MM.1S (cell line): ENCODE measurements around the gene SCMH1.

ENCODE experiments used
- EZH2 ChIP-seq: fragments of 300-600 bp; sonication (generic); optimal IDR thresholded peaks from 2 replicates; pipeline ENCODE3; 2017; ENCODE audit warnings: low read depth, mild to moderate bottlenecking, antibody characterized with exemption, low read length, mixed read lengths
- EZH2phosphoT487 ChIP-seq: fragments of 300-600 bp; sonication (generic); IDR thresholded peaks from 2 replicates; pipeline ENCODE4 v1.6.1; 2018; ENCODE audit warnings: antibody characterized with exemption, low read length
- TF ChIP-seq, protein P1 (sequence below): fragments of 300-600 bp; sonication (generic); IDR thresholded peaks from 2 replicates; pipeline ENCODE4 v1.5.1; 2016; ENCODE audit warnings: antibody characterized with exemption, low read length, mixed read lengths

DNA sequence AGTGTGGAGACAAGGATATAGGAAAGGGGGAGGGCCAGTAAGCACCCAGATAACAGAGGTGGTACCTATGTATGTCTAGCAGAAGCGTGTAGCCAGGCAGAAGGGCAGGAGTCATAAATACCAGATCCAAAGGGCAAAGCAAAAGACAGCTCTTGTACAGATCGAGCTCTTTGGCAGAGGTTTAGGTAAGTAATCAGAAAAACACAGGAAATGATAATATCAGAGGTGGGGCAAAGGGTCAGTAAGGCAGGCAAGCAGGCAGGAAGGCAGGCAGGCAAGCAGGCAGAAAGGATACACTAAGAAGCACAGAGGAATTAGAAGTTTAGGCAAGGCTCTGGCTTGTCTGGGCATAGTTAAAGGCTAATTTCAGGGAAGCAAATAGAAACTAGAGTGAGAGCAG is 197.9 kb downstream of the SCMH1 start:
- TF ChIP-seq, protein P1, sequence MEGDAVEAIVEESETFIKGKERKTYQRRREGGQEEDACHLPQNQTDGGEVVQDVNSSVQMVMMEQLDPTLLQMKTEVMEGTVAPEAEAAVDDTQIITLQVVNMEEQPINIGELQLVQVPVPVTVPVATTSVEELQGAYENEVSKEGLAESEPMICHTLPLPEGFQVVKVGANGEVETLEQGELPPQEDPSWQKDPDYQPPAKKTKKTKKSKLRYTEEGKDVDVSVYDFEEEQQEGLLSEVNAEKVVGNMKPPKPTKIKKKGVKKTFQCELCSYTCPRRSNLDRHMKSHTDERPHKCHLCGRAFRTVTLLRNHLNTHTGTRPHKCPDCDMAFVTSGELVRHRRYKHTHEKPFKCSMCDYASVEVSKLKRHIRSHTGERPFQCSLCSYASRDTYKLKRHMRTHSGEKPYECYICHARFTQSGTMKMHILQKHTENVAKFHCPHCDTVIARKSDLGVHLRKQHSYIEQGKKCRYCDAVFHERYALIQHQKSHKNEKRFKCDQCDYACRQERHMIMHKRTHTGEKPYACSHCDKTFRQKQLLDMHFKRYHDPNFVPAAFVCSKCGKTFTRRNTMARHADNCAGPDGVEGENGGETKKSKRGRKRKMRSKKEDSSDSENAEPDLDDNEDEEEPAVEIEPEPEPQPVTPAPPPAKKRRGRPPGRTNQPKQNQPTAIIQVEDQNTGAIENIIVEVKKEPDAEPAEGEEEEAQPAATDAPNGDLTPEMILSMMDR, result no peak
- TF ChIP-seq EZH2 (no peak), EZH2phosphoT487 (no peak)
